Fibroblast of lung (primary cell): Measurements from ENCODE around the gene ABCB8. TPM values are rescaled to one million over a fixed set of nuclear protein-coding genes. Genes with fewer than 3 reads are reported as not detected.

ENCODE experiments used
- DNase-seq, 2 donors: peaks; one replicate each; pipeline versions ENCODE4 v3.0.0 to v3.0.0-alpha.2; 2010; ENCODE audit warnings: low read depth in 2 of 2
- H2AFZ ChIP-seq: 2 replicates; pipeline ENCODE4 v1.5.1; 2012; ENCODE audit warnings: low read length, control low read depth, inconsistent platforms
- H3K27ac ChIP-seq: 2 replicates; pipeline ENCODE4 v1.5.1; 2011; ENCODE audit warnings: low read length, control low read depth; ENCODE audit not compliant: insufficient read depth
- H3K27me3 ChIP-seq: 2 replicates; pipeline ENCODE4 v1.5.1; 2011; ENCODE audit warnings: mild to moderate bottlenecking, low read length; ENCODE audit not compliant: control insufficient read depth, insufficient read depth
- H3K36me3 ChIP-seq: 2 replicates; pipeline ENCODE4 v1.5.1; 2011; ENCODE audit warnings: low read length; ENCODE audit not compliant: control insufficient read depth, insufficient read depth
- H3K4me1 ChIP-seq: 2 replicates; pipeline ENCODE4 v1.5.1; 2011; ENCODE audit warnings: low read length; ENCODE audit not compliant: control insufficient read depth, insufficient read depth; ENCODE audit errors: extremely low read depth
- H3K4me2 ChIP-seq: 2 replicates; pipeline ENCODE4 v1.5.1; 2011; ENCODE audit warnings: low read length, control low read depth; ENCODE audit not compliant: insufficient read depth; ENCODE audit errors: extremely low read depth
- H3K4me3 ChIP-seq, 4 experiments: fragments of 200-600 bp in 1 of 4; sonication (generic) in 1 of 4; replicated peaks in 1 of 4; 2 replicates each; pipeline ENCODE4 v1.5.1; 2011 to 2016; ENCODE audit warnings: low read length in 4 of 4, low read depth in 3 of 4, mild to moderate bottlenecking in 3 of 4, control low read depth in 2 of 4, inconsistent platforms in 1 of 4, mixed read lengths in 1 of 4; ENCODE audit not compliant: insufficient read depth in 1 of 4; ENCODE audit errors: control extremely low read depth in 1 of 4
- H3K79me2 ChIP-seq: 2 replicates; pipeline ENCODE4 v1.5.1; 2012; ENCODE audit warnings: mild to moderate bottlenecking, low read length, inconsistent platforms; ENCODE audit not compliant: control insufficient read depth, insufficient read depth
- H3K9ac ChIP-seq: 2 replicates; pipeline ENCODE4 v1.5.1; 2011; ENCODE audit warnings: mild to moderate bottlenecking, low read length, control low read depth; ENCODE audit not compliant: insufficient read depth
- H3K9me3 ChIP-seq: 2 replicates; pipeline ENCODE4 v1.5.1; 2012; ENCODE audit warnings: low read depth, low read length; ENCODE audit not compliant: control insufficient read depth, insufficient read depth
- H4K20me1 ChIP-seq: 2 replicates; pipeline ENCODE4 v1.5.1; 2011; ENCODE audit warnings: low read length; ENCODE audit not compliant: control insufficient read depth, insufficient read depth; ENCODE audit errors: extremely low read depth
- EZH2 ChIP-seq: IDR thresholded peaks from 2 replicates; pipeline ENCODE4 v1.5.1; 2012; ENCODE audit warnings: low read length, control low read depth, mild to moderate bottlenecking; ENCODE audit errors: missing control alignments
- polyA plus RNA-seq, 2 donors: library from polyadenylated mRNA; depleted of rRNA in 1 of 2; stranded (reverse) in 1 of 2; unstranded in 1 of 2; fragments of >200 nt; gene quantifications; 2 replicates each; pipeline ENCODE4 v1.2.1, GENCODE V29; 2011 to 2012; ENCODE audit warnings: missing spikeins in 1 of 2
- total RNA-seq: library from RNA; depleted of rRNA; stranded (reverse); fragments of >200 nt; gene quantifications from 2 replicates; pipeline ENCODE4 v1.2.1, GENCODE V29; 2014
- TF ChIP-seq, protein P1 (sequence below), 2 donors: IDR thresholded peaks in 1 of 2; conservative IDR thresholded peaks in 1 of 2; 1 replicate in 1 of 2; 2 replicates in 1 of 2; pipeline ENCODE4 v1.5.1; 2011 to 2012; ENCODE audit warnings: low read length in 2 of 2, control low read depth in 1 of 2, inconsistent platforms in 1 of 2, low read depth in 1 of 2, mild to moderate bottlenecking in 1 of 2

ABCB8 gene
- total and polyA plus RNA-seq, 2 donors (not counting 1 experiment from before 2014, with no cell fraction given), result 12.1 to 20.0 TPM

DNA sequence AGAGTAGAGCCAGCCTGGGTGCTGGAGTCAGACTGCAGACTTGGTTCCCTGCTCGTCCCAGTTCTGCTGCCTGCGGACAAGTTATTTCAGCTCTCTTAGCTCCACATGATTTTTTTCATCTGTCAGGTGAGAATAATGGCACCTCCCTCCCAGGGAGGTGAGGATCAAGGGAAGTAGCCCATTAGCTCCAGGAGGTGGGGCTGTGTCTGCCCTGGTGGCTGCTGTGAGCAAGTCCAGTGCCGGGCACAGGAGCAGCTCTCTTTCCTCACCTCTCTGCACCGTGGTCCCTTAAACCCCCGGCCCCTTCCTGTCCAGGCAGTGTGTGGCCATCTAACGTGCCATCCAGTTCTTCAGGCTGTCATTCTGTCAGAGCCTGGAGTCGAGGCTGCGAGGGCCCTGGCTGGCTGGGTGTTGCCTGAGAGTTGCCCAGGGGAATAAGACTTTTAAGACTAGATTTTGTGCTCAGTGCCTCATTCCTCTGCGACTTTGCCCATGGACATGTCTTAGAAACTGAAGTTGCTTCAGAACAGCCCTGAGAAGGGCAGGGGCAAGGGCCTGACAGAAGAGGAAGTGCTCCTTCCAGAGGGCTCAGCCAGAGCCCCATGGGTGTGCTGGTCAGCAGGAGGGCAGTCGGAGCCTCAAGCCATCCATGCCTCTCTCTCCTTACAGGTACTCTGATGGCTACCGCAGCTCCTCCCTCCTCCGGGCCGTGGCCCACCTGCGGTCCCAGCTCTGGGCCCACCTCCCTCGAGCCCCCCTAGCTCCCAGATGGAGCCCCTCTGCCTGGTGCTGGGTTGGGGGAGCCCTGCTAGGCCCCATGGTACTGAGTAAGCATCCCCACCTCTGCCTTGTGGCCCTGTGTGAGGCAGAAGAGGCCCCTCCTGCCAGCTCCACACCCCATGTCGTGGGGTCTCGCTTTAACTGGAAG is 5.0 kb downstream of the ABCB8 start:
- H4K20me1 ChIP-seq, result no peaks in the 10 kb centered on the region
- peaks cover 17% of the 10 kb centered on the region for H3K36me3 ChIP-seq
- H3K4me2 ChIP-seq, result no peak overlapping the region
- no peak overlapping the region for H3K27ac ChIP-seq
- TF ChIP-seq, protein P1, sequence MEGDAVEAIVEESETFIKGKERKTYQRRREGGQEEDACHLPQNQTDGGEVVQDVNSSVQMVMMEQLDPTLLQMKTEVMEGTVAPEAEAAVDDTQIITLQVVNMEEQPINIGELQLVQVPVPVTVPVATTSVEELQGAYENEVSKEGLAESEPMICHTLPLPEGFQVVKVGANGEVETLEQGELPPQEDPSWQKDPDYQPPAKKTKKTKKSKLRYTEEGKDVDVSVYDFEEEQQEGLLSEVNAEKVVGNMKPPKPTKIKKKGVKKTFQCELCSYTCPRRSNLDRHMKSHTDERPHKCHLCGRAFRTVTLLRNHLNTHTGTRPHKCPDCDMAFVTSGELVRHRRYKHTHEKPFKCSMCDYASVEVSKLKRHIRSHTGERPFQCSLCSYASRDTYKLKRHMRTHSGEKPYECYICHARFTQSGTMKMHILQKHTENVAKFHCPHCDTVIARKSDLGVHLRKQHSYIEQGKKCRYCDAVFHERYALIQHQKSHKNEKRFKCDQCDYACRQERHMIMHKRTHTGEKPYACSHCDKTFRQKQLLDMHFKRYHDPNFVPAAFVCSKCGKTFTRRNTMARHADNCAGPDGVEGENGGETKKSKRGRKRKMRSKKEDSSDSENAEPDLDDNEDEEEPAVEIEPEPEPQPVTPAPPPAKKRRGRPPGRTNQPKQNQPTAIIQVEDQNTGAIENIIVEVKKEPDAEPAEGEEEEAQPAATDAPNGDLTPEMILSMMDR (conservative IDR thresholded peaks at IDR 0.05 in 1 of 2, IDR thresholded peaks at IDR 0.05 in 1 of 2; ENCODE audit: low read depth in 1 of 2, low read length in 2 of 2), result no peak
- no peak for TF ChIP-seq EZH2
- H3K9me3 ChIP-seq, result no peaks in the 10 kb centered on the region
- no peaks in the 10 kb centered on the region for H3K27me3 ChIP-seq
- H2AFZ ChIP-seq, result no peak overlapping the region
- H3K4me3 ChIP-seq, result no peak overlapping the region
- no peak for DNase-seq
- H3K9ac ChIP-seq, result no peak overlapping the region
- H3K4me1 ChIP-seq, result peaks cover 6% of the 10 kb centered on the region
- H3K79me2 ChIP-seq, result peaks cover 2% of the 10 kb centered on the region

DNA sequence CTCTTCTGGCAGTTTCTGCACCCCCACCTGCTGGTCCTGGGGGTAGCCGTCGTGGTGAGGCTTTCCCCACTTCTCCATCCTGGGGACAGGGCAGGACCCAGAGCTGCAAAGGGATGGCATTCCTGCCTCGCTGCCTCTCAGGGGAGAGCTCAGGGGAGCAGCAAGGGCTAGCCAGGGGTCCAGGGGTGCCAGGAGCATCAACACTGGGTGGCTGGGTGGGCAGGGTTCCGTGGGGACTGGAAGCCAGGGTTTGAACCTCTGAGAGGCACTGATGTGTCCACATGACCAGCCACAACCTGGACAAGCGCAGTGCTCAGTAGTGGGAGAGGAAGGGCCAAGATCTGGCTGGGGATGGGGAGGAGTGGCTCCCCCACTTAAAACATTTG is 5.6 kb downstream of the ABCB8 start:
- Histone ChIP-seq H3K27me3 (no peaks in the 10 kb centered on the region), H3K4me3 (no peak overlapping the region), H3K4me1 (peaks cover 13% of the 10 kb centered on the region), H3K36me3 (peaks cover 17% of the 10 kb centered on the region), H3K9ac (no peak overlapping the region), H4K20me1 (no peaks in the 10 kb centered on the region), H2AFZ (no peak overlapping the region), H3K9me3 (no peaks in the 10 kb centered on the region), H3K79me2 (peaks cover 2% of the 10 kb centered on the region), H3K27ac (no peak overlapping the region), H3K4me2 (no peak overlapping the region)
- DNase-seq, result no peak
- no peak for TF ChIP-seq EZH2
- TF ChIP-seq, protein P1 (conservative IDR thresholded peaks at IDR 0.05 in 1 of 2, IDR thresholded peaks at IDR 0.05 in 1 of 2; ENCODE audit: low read depth in 1 of 2, low read length in 2 of 2), result no peak

DNA sequence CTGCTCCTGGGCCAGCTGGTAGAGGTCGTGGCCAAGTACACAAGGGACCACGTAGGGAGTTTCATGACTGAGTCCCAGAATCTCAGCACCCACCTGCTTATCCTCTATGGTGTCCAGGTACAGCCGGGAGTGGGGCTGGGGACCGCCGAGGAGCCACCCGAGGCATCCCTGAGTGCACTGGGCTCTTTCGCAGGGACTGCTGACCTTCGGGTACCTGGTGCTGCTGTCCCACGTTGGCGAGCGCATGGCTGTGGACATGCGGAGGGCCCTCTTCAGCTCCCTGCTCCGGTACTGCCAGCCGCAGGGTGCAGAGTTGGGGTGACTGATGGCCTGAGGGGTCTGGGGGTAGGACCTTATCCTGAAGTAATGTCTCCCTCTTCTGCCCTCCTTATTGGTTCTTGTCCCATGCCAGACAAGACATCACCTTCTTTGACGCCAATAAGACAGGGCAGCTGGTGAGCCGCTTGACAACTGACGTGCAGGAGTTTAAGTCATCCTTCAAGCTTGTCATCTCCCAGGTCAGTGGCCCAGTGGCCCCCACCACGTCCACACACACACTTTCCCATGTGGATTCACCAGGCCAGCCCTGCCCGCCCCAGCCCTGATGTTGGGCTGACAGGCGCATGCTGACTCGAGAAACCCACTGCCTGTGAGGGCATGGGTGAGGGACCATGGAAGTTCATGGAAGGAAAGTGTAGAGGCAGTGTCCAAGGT is 6.2 kb downstream of the ABCB8 start:
- no peak for DNase-seq
- Histone ChIP-seq H3K4me3 (no peak overlapping the region), H4K20me1 (no peaks in the 10 kb centered on the region), H3K36me3 (peaks cover 17% of the 10 kb centered on the region), H3K4me2 (no peak overlapping the region), H3K4me1 (peaks cover 16% of the 10 kb centered on the region), H3K79me2 (no peaks in the 10 kb centered on the region), H3K9me3 (no peaks in the 10 kb centered on the region), H3K27me3 (no peaks in the 10 kb centered on the region), H3K9ac (no peak overlapping the region), H3K27ac (no peak overlapping the region), H2AFZ (no peak overlapping the region)
- TF ChIP-seq, protein P1 (conservative IDR thresholded peaks at IDR 0.05 in 1 of 2, IDR thresholded peaks at IDR 0.05 in 1 of 2; ENCODE audit: low read depth in 1 of 2, low read length in 2 of 2), result no peak
- TF ChIP-seq EZH2, result no peak
